H1 (cell line): Measurements from ENCODE around the gene NLRP3. TPM values are rescaled to one million over a fixed set of nuclear protein-coding genes. Genes with fewer than 3 reads are reported as not detected.
A peak's percentile ranks its signal among the peaks of the same experiment; 100 is the strongest.

ENCODE experiments used
- CTCF ChIA-PET: fragments of 300-600 bp; sonication (Branson Sonifier 250); formaldehyde crosslinking; loops from one replicate; lab custom pipeline; 2021; ENCODE audit not compliant: partially characterized antibody; lab: Charles Lee
- POLR2A ChIA-PET: fragments of 300-600 bp; sonication (Branson Sonifier 250); formaldehyde crosslinking; loops from one replicate; lab custom pipeline; 2021; ENCODE audit warnings: inconsistent platforms; ENCODE audit not compliant: partially characterized antibody; lab: Charles Lee
- DNase-seq, 2 experiments: peaks; one replicate each; pipeline versions ENCODE4 v3.0.0 to v3.0.0-alpha.2; 2010 to 2022; ENCODE audit warnings: low spot score in 2 of 2, low read depth in 1 of 2, mixed read lengths in 1 of 2
- FAIRE-seq: peaks from 2 replicates; lab custom pipeline; 2011; peaks lifted over from hg19 to GRCh38; lab: Jason Lieb, UNC
- H2AFZ ChIP-seq: 2 replicates; pipeline ENCODE4 v1.8.1; 2012; ENCODE audit warnings: low read length, inconsistent platforms
- H2AK5ac ChIP-seq: 2 replicates; pipeline ENCODE4 v1.6.1; 2013; ENCODE audit warnings: low read depth, low read length
- H2BK120ac ChIP-seq: replicated peaks from 2 replicates; pipeline ENCODE3; 2013; ENCODE audit warnings: low read depth, low read length, inconsistent platforms
- H2BK12ac ChIP-seq: 2 replicates; pipeline ENCODE4 v1.6.1; 2013; ENCODE audit warnings: low read depth, low read length
- H2BK15ac ChIP-seq: 2 replicates; pipeline ENCODE4 v1.6.1; 2013; ENCODE audit warnings: low read length
- H2BK20ac ChIP-seq: 2 replicates; pipeline ENCODE4 v1.6.1; 2013; ENCODE audit warnings: low read length
- H2BK5ac ChIP-seq: 2 replicates; pipeline ENCODE4 v1.6.1; 2013; ENCODE audit warnings: low read depth, low read length
- H3K14ac ChIP-seq: 2 replicates; pipeline ENCODE4 v1.6.1; 2013; ENCODE audit warnings: inconsistent platforms; ENCODE audit not compliant: insufficient read length
- H3K18ac ChIP-seq: 2 replicates; pipeline ENCODE4 v1.6.1; 2013; ENCODE audit warnings: low read length; ENCODE audit errors: extremely low read depth
- H3K23ac ChIP-seq: 2 replicates; pipeline ENCODE4 v1.6.1; 2013; ENCODE audit warnings: inconsistent platforms; ENCODE audit not compliant: insufficient read length
- H3K23me2 ChIP-seq: 2 replicates; pipeline ENCODE4 v1.6.1; 2013; ENCODE audit warnings: low read depth, low read length
- H3K27ac ChIP-seq: 2 replicates; pipeline ENCODE4 v1.6.1; 2011; ENCODE audit warnings: low read depth, low read length, inconsistent platforms
- H3K27me3 ChIP-seq, 4 experiments: replicated peaks in 1 of 4; 1 replicate in 1 of 4; 2 replicates in 3 of 4; pipeline versions ENCODE4 v1.6.1 to v1.8.1; 2011 to 2013; ENCODE audit warnings: low read length in 3 of 4, mild to moderate bottlenecking in 3 of 4, inconsistent platforms in 2 of 4, mixed read lengths in 2 of 4, moderate library complexity in 1 of 4; ENCODE audit not compliant: control insufficient read depth in 3 of 4, insufficient read depth in 3 of 4; ENCODE audit errors: extremely low read depth in 1 of 4
- H3K36me3 ChIP-seq, 4 experiments: 2 replicates each; pipeline versions ENCODE4 v1.6.1 to v1.8.1; 2011 to 2013; ENCODE audit warnings: mild to moderate bottlenecking in 4 of 4, low read length in 3 of 4, moderate library complexity in 2 of 4, control low read depth in 1 of 4, inconsistent platforms in 1 of 4; ENCODE audit not compliant: insufficient read depth in 4 of 4, control insufficient read depth in 2 of 4
- H3K4ac ChIP-seq: replicated peaks from 2 replicates; pipeline ENCODE3; 2013; ENCODE audit warnings: low read length, low read depth, mixed read lengths, inconsistent platforms; ENCODE audit not compliant: insufficient read length
- H3K4me1 ChIP-seq, 4 experiments: replicated peaks in 1 of 4; 1 replicate in 1 of 4; 2 replicates in 3 of 4; pipeline versions ENCODE4 v1.6.1 to v1.8.1; 2011 to 2013; ENCODE audit warnings: low read length in 3 of 4, inconsistent platforms in 2 of 4, mixed read lengths in 1 of 4; ENCODE audit not compliant: insufficient read depth in 4 of 4, control insufficient read depth in 3 of 4
- H3K4me2 ChIP-seq, 2 experiments: 2 replicates each; pipeline versions ENCODE4 v1.6.1 to v1.8.1; 2011 to 2013; ENCODE audit warnings: low read depth in 2 of 2, low read length in 2 of 2, control low read depth in 1 of 2, inconsistent platforms in 1 of 2, mild to moderate bottlenecking in 1 of 2; ENCODE audit not compliant: insufficient read depth in 1 of 2
- H3K4me3 ChIP-seq, 4 experiments: fragments of 200-600, 300-600 bp in 1 of 4; sonication (generic), shearing (Covaris generic), sonication (Bioruptor Twin) in 1 of 4; 2 replicates each; pipeline versions ENCODE4 v1.5.1 to v1.8.1; 2011 to 2016; ENCODE audit warnings: low read length in 4 of 4, low read depth in 3 of 4, control low read depth in 2 of 4, inconsistent platforms in 2 of 4, mild to moderate bottlenecking in 2 of 4, mixed read lengths in 1 of 4, moderate library complexity in 1 of 4; ENCODE audit not compliant: insufficient read depth in 2 of 4; ENCODE audit errors: extremely low read depth in 1 of 4
- H3K56ac ChIP-seq: replicated peaks from 2 replicates; pipeline ENCODE3; 2013; ENCODE audit warnings: low read depth, mild to moderate bottlenecking, mixed read lengths, low read length, inconsistent platforms; ENCODE audit not compliant: insufficient read length
- H3K79me1 ChIP-seq: 2 replicates; pipeline ENCODE4 v1.6.1; 2013; ENCODE audit warnings: low read depth, low read length, control low read depth
- H3K79me2 ChIP-seq, 2 experiments: 2 replicates each; pipeline versions ENCODE4 v1.6.1 to v1.8.1; 2012 to 2013; ENCODE audit warnings: low read length in 2 of 2, mild to moderate bottlenecking in 2 of 2, inconsistent platforms in 1 of 2; ENCODE audit not compliant: insufficient read depth in 2 of 2, control insufficient read depth in 1 of 2
- H3K9ac ChIP-seq, 4 experiments: replicated peaks in 1 of 4; 1 replicate in 1 of 4; 2 replicates in 3 of 4; pipeline versions ENCODE4 v1.6.1 to v1.8.1; 2011 to 2013; ENCODE audit warnings: low read depth in 3 of 4, low read length in 3 of 4, control low read depth in 2 of 4, mild to moderate bottlenecking in 2 of 4, moderate library complexity in 2 of 4, inconsistent platforms in 1 of 4; ENCODE audit errors: extremely low read depth in 1 of 4
- H3K9me3 ChIP-seq, 2 experiments: 2 replicates each; pipeline versions ENCODE4 v1.6.1 to v1.8.1; 2012 to 2013; ENCODE audit warnings: mild to moderate bottlenecking in 2 of 2, moderate library complexity in 2 of 2, control low read depth in 1 of 2, inconsistent platforms in 1 of 2, low read depth in 1 of 2, low read length in 1 of 2, mixed read lengths in 1 of 2; ENCODE audit not compliant: insufficient read depth in 2 of 2
- H4K20me1 ChIP-seq, 2 experiments: replicated peaks in 1 of 2; 2 replicates each; pipeline versions ENCODE3 to v1.8.1; 2011 to 2013; ENCODE audit warnings: inconsistent platforms in 2 of 2, low read length in 2 of 2, mild to moderate bottlenecking in 1 of 2; ENCODE audit not compliant: insufficient read depth in 2 of 2, control insufficient read depth in 1 of 2
- H4K5ac ChIP-seq: 2 replicates; pipeline ENCODE4 v1.6.1; 2013; ENCODE audit warnings: low read length, low read depth, mixed read lengths, inconsistent platforms; ENCODE audit not compliant: insufficient read length
- H4K8ac ChIP-seq: 2 replicates; pipeline ENCODE4 v1.8.0; 2013; ENCODE audit warnings: mild to moderate bottlenecking, moderate library complexity, low read length, inconsistent platforms; ENCODE audit not compliant: insufficient read depth; ENCODE audit errors: extremely low read depth
- H4K91ac ChIP-seq: replicated peaks from 2 replicates; pipeline ENCODE3; 2013; ENCODE audit warnings: low read length, mixed read lengths, inconsistent platforms; ENCODE audit not compliant: insufficient read length
- ATF2 ChIP-seq: IDR thresholded peaks from 2 replicates; pipeline ENCODE4 v1.6.1; 2012; ENCODE audit warnings: low read length, inconsistent platforms
- BACH1 ChIP-seq: IDR thresholded peaks from 2 replicates; pipeline ENCODE4 v1.6.1; 2012; ENCODE audit warnings: low read length, improper control_type of control experiment
- CBX5 ChIP-seq: fragments of 300-800, 300-1000 bp; sonication (generic); IDR thresholded peaks from 2 replicates; pipeline ENCODE4 v1.7.1; 2016; ENCODE audit warnings: antibody characterized with exemption, low read length, low read depth
- CTCF ChIP-seq, 3 experiments: IDR thresholded peaks; 1 replicate in 2 of 3; 2 replicates in 1 of 3; pipeline versions ENCODE4 v1.5.1 to v1.6.1; 2011; ENCODE audit warnings: low read length in 3 of 3, mild to moderate bottlenecking in 3 of 3, inconsistent platforms in 2 of 3, low read depth in 1 of 3, moderate library complexity in 1 of 3; ENCODE audit not compliant: insufficient read depth in 1 of 3; ENCODE audit errors: control extremely low read depth in 1 of 3
- EGR1 ChIP-seq: IDR thresholded peaks from 2 replicates; pipeline ENCODE4 v1.6.1; 2011; ENCODE audit warnings: low read depth, low read length, borderline replicate concordance
- FOSL1 ChIP-seq: IDR thresholded peaks from 2 replicates; pipeline ENCODE4 v1.6.1; 2011; ENCODE audit warnings: mild to moderate bottlenecking, low read depth, low read length, moderate library complexity; ENCODE audit not compliant: insufficient read depth
- KDM4A ChIP-seq: IDR thresholded peaks from one replicate; pipeline ENCODE4 v1.7.1; 2012; ENCODE audit warnings: low read depth, mild to moderate bottlenecking, moderate library complexity, low read length, inconsistent platforms; ENCODE audit not compliant: severe bottlenecking
- RXRA ChIP-seq: IDR thresholded peaks from 2 replicates; pipeline ENCODE4 v1.6.1; 2011; ENCODE audit warnings: low read depth, mild to moderate bottlenecking, low read length, moderate library complexity; ENCODE audit not compliant: insufficient read depth
- SRF ChIP-seq: IDR thresholded peaks from 2 replicates; pipeline ENCODE4 v1.6.1; 2011; ENCODE audit warnings: mild to moderate bottlenecking, low read depth, low read length, moderate library complexity
- TAF1 ChIP-seq: IDR thresholded peaks from 2 replicates; pipeline ENCODE4 v1.6.1; 2011; ENCODE audit warnings: mild to moderate bottlenecking, low read depth, low read length
- WGBS, 2 experiments: shearing (Covaris generic) in 1 of 2; methylation state at CpG; one replicate each; pipeline versions ENCODE4 v1.1.6 to v1.1.7; 2013 to 2015; ENCODE audit warnings: low lambda C conversion rate in 2 of 2, mixed read lengths in 2 of 2, inconsistent platforms in 1 of 2, low coverage in 1 of 2, missing lambda C conversion rate in 1 of 2; ENCODE audit not compliant: insufficient replicate concordance in 2 of 2, insufficient coverage in 1 of 2, insufficient read length in 1 of 2; ENCODE audit errors: extremely low coverage in 1 of 2, missing lambda C conversion rate in 1 of 2; 5-methylcytosine and 5-hydroxymethylcytosine counted together
- polyA plus RNA-seq, 7 experiments: library from polyadenylated mRNA; depleted of rRNA in 3 of 7; stranded (reverse) in 5 of 7; unstranded in 2 of 7; fragments of >200 nt in 5 of 7; fragments of 200-250 nt in 2 of 7; gene quantifications; 1 replicate in 5 of 7; 2 replicates in 1 of 7; 4 replicates in 1 of 7; pipeline versions ENCODE4 v1.2.1 to v1.2.3, GENCODE V29; 2011 to 2013; ENCODE audit warnings: missing spikeins in 2 of 7, mixed read lengths in 2 of 7
- total RNA-seq: library from RNA; stranded (reverse); fragmentation: NEBNext Ultra II Directional; extraction: Animal tissue kit (Norgen Biotek cat#: 25700); gene quantifications from 2 replicates; pipeline ENCODE4 v1.2.1, GENCODE V29; 2021

Gene NLRP3
- total and polyA plus RNA-seq, 2 of the 8 experiments (the other 6 are each of a cell fraction or from before 2014, with no cell fraction given) = 0.05 to 0.19 TPM

- FAIRE-seq = no peak
- CTCF ChIA-PET = interaction anchor here (0.7 to 1.6 kb wide), 3 partner anchors 32 to 224 kb away, joined by 3 to 4 read pairs (median 3); no protein-coding TSS in a partner anchor
- H3K36me3 ChIP-seq = no peaks in the 10 kb centered on the region
- TF ChIP-seq SRF = no peak
- no peak for TF ChIP-seq KDM4A
- TF ChIP-seq RXRA = no peak
- TF ChIP-seq BACH1 = no peak
- TF ChIP-seq EGR1 = no peak
- TF ChIP-seq CBX5 = no peak
- TF ChIP-seq CTCF (IDR thresholded peaks at IDR 0.05; ENCODE audit: control extremely low read depth in 1 of 3, insufficient read depth in 1 of 3, low read depth in 1 of 3, low read length in 3 of 3) = no peak
- TF ChIP-seq FOSL1 = no peak
- no peak for TF ChIP-seq TAF1
- TF ChIP-seq ATF2 = no peak
Measured at GRCh38 chr1:247453997-247454396, 38.0 kb downstream of the NLRP3 start.

More at GRCh38 chr1:247453997-247454396, 38.0 kb downstream of the NLRP3 start:
- no peak overlapping the region for H2BK20ac ChIP-seq
- H2BK5ac ChIP-seq = no peak overlapping the region
- H3K27ac ChIP-seq = no peak overlapping the region
- H2BK120ac ChIP-seq = no peak overlapping the region
- H3K23me2 ChIP-seq = peaks cover 3% of the 10 kb centered on the region; the same call in 1 of the 2 replicates
- no peak overlapping the region for H4K91ac ChIP-seq
- no peak overlapping the region for H3K9ac ChIP-seq
- WGBS, 2 experiments = 87% methylated on average over 11 of the region's 11 CpGs; no CpG with 5 or more reads in 1 of the 2 experiments
- no peak overlapping the region for H3K14ac ChIP-seq
- no peaks in the 10 kb centered on the region for H3K79me1 ChIP-seq
- H3K4ac ChIP-seq = no peak overlapping the region
- H3K27me3 ChIP-seq = no peaks in the 10 kb centered on the region
- H2BK12ac ChIP-seq = no peak overlapping the region
- no peak overlapping the region for H3K4me3 ChIP-seq
- H4K8ac ChIP-seq = no peak overlapping the region
- peaks cover 0 to 2% of the 10 kb centered on the region in 2 experiments for H4K20me1 ChIP-seq
- no peaks in the 10 kb centered on the region for H3K79me2 ChIP-seq
- no peak for DNase-seq
- H3K23ac ChIP-seq = no peak overlapping the region
- H3K18ac ChIP-seq = no peak overlapping the region
- H3K9me3 ChIP-seq = no peaks in the 10 kb centered on the region
- H3K4me1 ChIP-seq = 0 out of 7 replicates have a peak, but pooled peaks cover 0 to 3% (median 0%) of the 10 kb centered on the region in 4 experiments
- H2AK5ac ChIP-seq = no peak overlapping the region
- no peak overlapping the region for H4K5ac ChIP-seq
- peak overlapping the region; percentile 89; the same call in 1 of the 2 replicates for H2BK15ac ChIP-seq
- H2AFZ ChIP-seq = no peak overlapping the region
- POLR2A ChIA-PET = interaction anchor here (0.5 kb wide), 1 partner anchor 21 kb away, joined by 3 read pairs; no protein-coding TSS in a partner anchor
- H3K56ac ChIP-seq = no peak overlapping the region
- no peak overlapping the region for H3K4me2 ChIP-seq
